Measurements from ENCODE around the gene ABTB1. TPM values are rescaled to one million over a fixed set of nuclear protein-coding genes. Genes with fewer than 3 reads are reported as not detected.
A peak's percentile ranks its signal among the peaks of the same experiment; 100 is the strongest.

Gene ABTB1
- total RNA-seq, 1 donor = 8.2 TPM

- TF ChIP-seq CTCF (IDR thresholded peaks at IDR 0.05; ENCODE audit: insufficient read depth, low read length) = no peak
- no peak for DNase-seq (ENCODE audit: low read depth)
- H3K4me3 ChIP-seq (ENCODE audit: low read depth, low read length) = no peak overlapping the region
Measured at GRCh38 chr3:127716384-127716783, 43.6 kb downstream of the ABTB1 start.

DNA sequence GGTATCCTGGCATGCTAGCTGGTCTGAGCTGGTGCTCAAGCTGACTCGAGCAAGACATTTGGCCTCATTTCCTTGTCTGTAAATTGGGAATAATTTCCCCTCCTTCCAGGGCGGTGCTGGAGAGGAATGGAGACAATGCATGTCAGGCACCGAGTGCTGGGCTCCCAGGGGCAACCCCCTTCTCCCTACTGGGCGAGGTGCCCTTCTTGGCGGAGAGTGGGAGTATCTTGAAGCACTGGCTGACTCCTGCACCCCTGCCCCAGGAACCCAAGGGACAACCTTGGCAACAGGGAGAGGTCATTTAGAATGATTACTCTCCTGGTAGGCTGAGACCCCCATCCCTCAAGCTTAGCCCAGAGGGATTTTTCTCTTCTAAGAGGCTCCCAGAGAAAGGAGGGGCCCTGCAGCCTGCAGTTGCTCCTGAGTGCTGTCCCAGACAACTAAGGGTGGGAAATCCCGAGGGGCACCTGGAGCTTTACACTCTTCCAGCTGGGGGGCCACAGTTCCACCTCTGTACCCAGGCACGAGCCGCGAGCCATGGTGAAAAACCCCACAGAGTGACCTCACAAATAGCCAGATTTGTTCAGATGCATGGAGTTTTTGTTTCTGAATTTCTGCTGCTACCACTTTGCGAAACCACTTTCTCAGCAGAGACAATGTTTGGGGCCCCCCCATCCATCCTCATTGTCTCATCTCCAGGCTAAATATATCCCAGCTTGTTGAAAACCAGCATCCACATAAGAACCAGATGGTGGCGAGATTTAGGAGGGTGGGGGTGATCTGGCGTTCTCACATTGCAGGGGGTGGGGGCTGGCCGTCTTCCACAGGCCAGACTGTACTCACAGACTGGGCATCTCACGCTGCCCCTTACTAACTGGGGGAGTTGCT, 44.8 kb downstream of the ABTB1 start:
- H3K4me3 ChIP-seq (ENCODE audit: low read depth, low read length) = no peak overlapping the region
- no peak for DNase-seq (ENCODE audit: low read depth)
- TF ChIP-seq CTCF (IDR thresholded peaks at IDR 0.05; ENCODE audit: insufficient read depth, low read length) = no peak

DNA sequence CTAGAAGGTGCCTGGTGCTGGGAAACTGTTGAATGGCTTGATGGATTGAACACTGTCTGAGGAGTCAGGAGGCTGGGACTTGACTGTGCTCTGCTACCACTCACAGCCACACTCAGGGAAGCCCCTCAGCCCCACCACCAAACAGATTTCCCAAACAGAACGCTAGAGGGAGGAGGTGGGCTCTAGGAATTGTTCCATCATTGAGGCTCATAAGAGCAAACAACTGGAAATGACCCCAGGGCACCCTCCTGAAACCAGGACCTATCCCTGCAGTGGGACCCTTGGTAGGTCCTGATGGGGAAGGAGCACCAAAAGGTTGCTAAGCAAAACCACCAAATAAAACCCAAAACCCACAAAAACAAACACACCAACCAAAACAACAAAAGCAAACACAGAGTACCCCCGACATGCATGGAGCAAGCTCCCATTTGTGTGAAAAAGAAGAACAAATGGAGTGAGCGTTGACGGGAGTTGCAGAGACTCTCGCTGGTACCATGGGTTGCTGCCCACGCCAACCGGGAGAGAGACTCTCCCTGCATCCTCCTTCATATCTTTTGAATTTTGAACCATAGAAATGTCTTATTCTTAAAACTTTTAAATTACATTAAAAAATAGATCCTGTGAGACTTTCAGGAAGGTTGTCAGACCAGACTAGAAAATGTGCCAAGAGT, 45.6 kb downstream of the ABTB1 start:
- no peak for TF ChIP-seq CTCF (IDR thresholded peaks at IDR 0.05; ENCODE audit: insufficient read depth, low read length)
- DNase-seq (ENCODE audit: low read depth) = no peak
- no peak overlapping the region for H3K4me3 ChIP-seq (ENCODE audit: low read depth, low read length)

DNA sequence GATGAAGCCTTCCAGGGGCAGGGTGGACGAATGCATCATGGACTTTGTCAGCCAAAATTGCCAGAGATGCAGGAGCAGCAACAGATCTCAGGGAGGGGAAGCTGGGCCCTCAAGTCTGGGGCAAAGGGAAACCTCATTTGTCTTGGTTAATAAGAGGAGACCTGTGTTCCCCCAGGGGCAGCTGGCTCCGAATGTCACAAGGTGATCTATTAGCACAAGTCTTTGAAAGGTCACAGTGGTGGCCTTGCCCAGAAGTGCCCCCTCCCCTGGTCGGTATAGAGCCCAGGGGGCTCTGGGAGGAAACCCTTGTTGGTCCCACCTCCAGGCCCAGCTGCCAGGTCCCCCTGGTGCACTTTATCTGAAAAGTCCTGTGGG, 46.2 kb downstream of the ABTB1 start:
- no peak for TF ChIP-seq CTCF (IDR thresholded peaks at IDR 0.05; ENCODE audit: insufficient read depth, low read length)
- no peak overlapping the region for H3K4me3 ChIP-seq (ENCODE audit: low read depth, low read length)
- DNase-seq (ENCODE audit: low read depth) = peak; percentile 27

- H3K4me3 ChIP-seq (ENCODE audit: low read depth, low read length) = no peak overlapping the region
- no peak for TF ChIP-seq CTCF (IDR thresholded peaks at IDR 0.05; ENCODE audit: insufficient read depth, low read length)
- DNase-seq (ENCODE audit: low read depth) = no peak
Measured at GRCh38 chr3:127719369-127719768, 46.6 kb downstream of the ABTB1 start.

- no peak for TF ChIP-seq CTCF (IDR thresholded peaks at IDR 0.05; ENCODE audit: insufficient read depth, low read length)
- no peak overlapping the region for H3K4me3 ChIP-seq (ENCODE audit: low read depth, low read length)
- DNase-seq (ENCODE audit: low read depth) = no peak
Measured at GRCh38 chr3:127720161-127720823, 47.5 kb downstream of the ABTB1 start.

All from fibroblast of the aortic adventitia (primary cell).